PFSK-1 (cell line): ENCODE data around the gene C3orf20.

Experiments
- POLR2AphosphoS5 ChIP-seq: IDR thresholded peaks from 2 replicates; pipeline ENCODE4 v1.6.1; 2012; ENCODE audit warnings: low read depth, mild to moderate bottlenecking, control low read depth, low read length, moderate library complexity
- SIN3A ChIP-seq: IDR thresholded peaks from 2 replicates; pipeline ENCODE4 v1.6.1; 2012; ENCODE audit warnings: mild to moderate bottlenecking, low read length, moderate library complexity, borderline replicate concordance; ENCODE audit not compliant: insufficient read depth
- TAF1 ChIP-seq: IDR thresholded peaks from 2 replicates; pipeline ENCODE4 v1.6.1; 2012; ENCODE audit warnings: low read length, control low read depth, borderline replicate concordance; ENCODE audit not compliant: insufficient read depth
- TF ChIP-seq, protein P1 (sequence below), 2 experiments: IDR thresholded peaks; 2 replicates each; pipeline versions ENCODE4 v1.6.1 to v1.8.0; 2011 to 2012; ENCODE audit warnings: low read depth in 2 of 2, low read length in 2 of 2, control low read depth in 1 of 2, inconsistent platforms in 1 of 2, mild to moderate bottlenecking in 1 of 2, moderate library complexity in 1 of 2; ENCODE audit not compliant: insufficient read depth in 1 of 2

DNA sequence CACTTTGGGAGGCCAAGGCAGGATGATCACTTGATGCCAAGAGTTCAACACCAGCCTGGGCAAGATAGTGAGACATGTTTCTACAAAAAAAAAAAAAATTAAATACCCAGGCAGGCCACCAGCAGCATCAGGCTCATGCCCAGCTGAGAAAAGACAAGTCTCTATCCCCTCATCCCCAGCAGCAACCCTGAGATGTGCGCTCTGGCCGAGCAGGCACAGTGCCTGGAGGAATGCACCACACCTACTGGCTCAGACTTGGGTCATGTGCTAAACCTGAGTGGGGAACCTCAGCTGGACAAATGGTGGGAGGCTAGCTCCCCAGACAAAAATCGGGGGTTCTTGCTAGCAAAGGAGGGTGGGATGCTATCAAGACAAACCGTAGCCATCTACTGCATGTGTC lies 33.6 kb upstream of the C3orf20 start:
- TF ChIP-seq, protein P1, sequence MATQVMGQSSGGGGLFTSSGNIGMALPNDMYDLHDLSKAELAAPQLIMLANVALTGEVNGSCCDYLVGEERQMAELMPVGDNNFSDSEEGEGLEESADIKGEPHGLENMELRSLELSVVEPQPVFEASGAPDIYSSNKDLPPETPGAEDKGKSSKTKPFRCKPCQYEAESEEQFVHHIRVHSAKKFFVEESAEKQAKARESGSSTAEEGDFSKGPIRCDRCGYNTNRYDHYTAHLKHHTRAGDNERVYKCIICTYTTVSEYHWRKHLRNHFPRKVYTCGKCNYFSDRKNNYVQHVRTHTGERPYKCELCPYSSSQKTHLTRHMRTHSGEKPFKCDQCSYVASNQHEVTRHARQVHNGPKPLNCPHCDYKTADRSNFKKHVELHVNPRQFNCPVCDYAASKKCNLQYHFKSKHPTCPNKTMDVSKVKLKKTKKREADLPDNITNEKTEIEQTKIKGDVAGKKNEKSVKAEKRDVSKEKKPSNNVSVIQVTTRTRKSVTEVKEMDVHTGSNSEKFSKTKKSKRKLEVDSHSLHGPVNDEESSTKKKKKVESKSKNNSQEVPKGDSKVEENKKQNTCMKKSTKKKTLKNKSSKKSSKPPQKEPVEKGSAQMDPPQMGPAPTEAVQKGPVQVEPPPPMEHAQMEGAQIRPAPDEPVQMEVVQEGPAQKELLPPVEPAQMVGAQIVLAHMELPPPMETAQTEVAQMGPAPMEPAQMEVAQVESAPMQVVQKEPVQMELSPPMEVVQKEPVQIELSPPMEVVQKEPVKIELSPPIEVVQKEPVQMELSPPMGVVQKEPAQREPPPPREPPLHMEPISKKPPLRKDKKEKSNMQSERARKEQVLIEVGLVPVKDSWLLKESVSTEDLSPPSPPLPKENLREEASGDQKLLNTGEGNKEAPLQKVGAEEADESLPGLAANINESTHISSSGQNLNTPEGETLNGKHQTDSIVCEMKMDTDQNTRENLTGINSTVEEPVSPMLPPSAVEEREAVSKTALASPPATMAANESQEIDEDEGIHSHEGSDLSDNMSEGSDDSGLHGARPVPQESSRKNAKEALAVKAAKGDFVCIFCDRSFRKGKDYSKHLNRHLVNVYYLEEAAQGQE (IDR thresholded peaks at IDR 0.05; ENCODE audit: insufficient read depth in 1 of 2, low read depth in 2 of 2, low read length in 2 of 2), result no peak
- TF ChIP-seq TAF1 (no peak), POLR2AphosphoS5 (no peak), SIN3A (no peak)
